ENCODE results near the gene ZSWIM5. TPM values are rescaled to one million over a fixed set of nuclear protein-coding genes. Genes with fewer than 3 reads are reported as not detected.

Gene ZSWIM5
- total and polyA plus RNA-seq, 2 of the 8 experiments (the other 6 are each of a cell fraction or from before 2014, with no cell fraction given) = 2.5 to 3.9 TPM

DNA sequence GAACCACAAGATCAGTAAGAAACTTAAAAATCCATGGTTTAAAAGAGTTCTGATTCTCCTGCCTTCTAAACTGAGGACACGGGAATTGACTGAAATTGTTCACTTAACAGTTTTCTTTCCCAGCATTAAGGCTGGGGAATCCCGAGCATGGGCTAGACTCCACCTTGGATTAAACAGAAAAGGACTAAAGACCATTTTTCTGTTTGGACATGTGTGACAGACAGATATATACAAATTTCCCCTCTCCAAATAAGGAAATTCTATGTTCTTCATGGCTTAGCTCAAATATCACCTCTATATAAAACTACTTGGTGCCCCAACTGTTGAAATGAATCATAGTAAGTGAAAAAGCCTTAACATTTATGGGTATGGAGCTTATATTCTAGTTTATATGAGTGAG is 109.3 kb downstream of the ZSWIM5 start:
- no peak overlapping the region for H2BK5ac ChIP-seq (ENCODE audit: low read depth, low read length)
- no peak overlapping the region for H4K8ac ChIP-seq (ENCODE audit: extremely low read depth, insufficient read depth, low read length)
- no peak overlapping the region for H3K9ac ChIP-seq (replicated peaks in 1 of 4; ENCODE audit: extremely low read depth in 1 of 4, low read depth in 3 of 4, low read length in 3 of 4)
- H4K20me1 ChIP-seq (replicated peaks in 1 of 2; ENCODE audit: control insufficient read depth in 1 of 2, insufficient read depth in 2 of 2, low read length in 2 of 2) = no peaks in the 10 kb centered on the region
- no peak overlapping the region for H3K18ac ChIP-seq (ENCODE audit: extremely low read depth, low read length)
- H3K79me2 ChIP-seq (ENCODE audit: control insufficient read depth in 1 of 2, insufficient read depth in 2 of 2, low read length in 2 of 2) = no peaks in the 10 kb centered on the region
- no peaks in the 10 kb centered on the region for H3K36me3 ChIP-seq (ENCODE audit: control insufficient read depth in 2 of 4, insufficient read depth in 4 of 4, low read length in 3 of 4)
- no peak overlapping the region for H2BK12ac ChIP-seq (ENCODE audit: low read depth, low read length)
- H3K27ac ChIP-seq (ENCODE audit: low read depth, low read length) = no peak overlapping the region
- DNase-seq (ENCODE audit: low read depth in 1 of 2, low spot score in 2 of 2) (no peak), FAIRE-seq (no peak)
- CTCF ChIA-PET (ENCODE audit: partially characterized antibody) = no interaction called here
- H2AFZ ChIP-seq (ENCODE audit: low read length) = no peak overlapping the region
- H4K91ac ChIP-seq (replicated peaks; ENCODE audit: insufficient read length, low read length) = no peak overlapping the region
- H3K27me3 ChIP-seq (replicated peaks in 1 of 4; ENCODE audit: control insufficient read depth in 3 of 4, extremely low read depth in 1 of 4, insufficient read depth in 3 of 4, low read length in 3 of 4) = no peaks in the 10 kb centered on the region
- no peak overlapping the region for H2AK5ac ChIP-seq (ENCODE audit: low read depth, low read length)
- no peak overlapping the region for H3K23ac ChIP-seq (ENCODE audit: insufficient read length)
- no peaks in the 10 kb centered on the region for H3K4me1 ChIP-seq (replicated peaks in 1 of 4; ENCODE audit: control insufficient read depth in 3 of 4, insufficient read depth in 4 of 4, low read length in 3 of 4)
- H3K23me2 ChIP-seq (ENCODE audit: low read depth, low read length) = no peaks in the 10 kb centered on the region
- H3K9me3 ChIP-seq (ENCODE audit: insufficient read depth in 2 of 2, low read depth in 1 of 2, low read length in 1 of 2) = no peaks in the 10 kb centered on the region
- no peak overlapping the region for H3K4me3 ChIP-seq (ENCODE audit: extremely low read depth in 1 of 4, insufficient read depth in 2 of 4, low read depth in 3 of 4, low read length in 4 of 4)
- TF ChIP-seq EZH2 (IDR thresholded peaks at IDR 0.05; ENCODE audit: low read depth, low read length, severe bottlenecking) = no peak
- TF ChIP-seq TBP (IDR thresholded peaks at IDR 0.05; ENCODE audit: low read depth, low read length) = no peak
- no peak for TF ChIP-seq TAF1 (IDR thresholded peaks at IDR 0.05; ENCODE audit: low read depth, low read length)
- no peak for TF ChIP-seq HDAC2 (IDR thresholded peaks at IDR 0.05; ENCODE audit: borderline replicate concordance in 1 of 2, low read depth in 2 of 2, low read length in 2 of 2)
- no peak for TF ChIP-seq SRF (IDR thresholded peaks at IDR 0.05; ENCODE audit: low read depth, low read length)
- H3K4me2 ChIP-seq (ENCODE audit: insufficient read depth in 1 of 2, low read depth in 2 of 2, low read length in 2 of 2) = no peak overlapping the region
- no peak overlapping the region for H3K56ac ChIP-seq (replicated peaks; ENCODE audit: insufficient read length, low read depth, low read length)
- H4K5ac ChIP-seq (ENCODE audit: insufficient read length, low read depth, low read length) = no peak overlapping the region
- H2BK120ac ChIP-seq (replicated peaks; ENCODE audit: low read depth, low read length) = no peak overlapping the region
- H2BK20ac ChIP-seq (ENCODE audit: low read length) = no peak overlapping the region
- H3K4ac ChIP-seq (replicated peaks; ENCODE audit: insufficient read length, low read depth, low read length) = no peak overlapping the region
- no peak overlapping the region for H3K14ac ChIP-seq (ENCODE audit: insufficient read length)
- H2BK15ac ChIP-seq (ENCODE audit: low read length) = no peak overlapping the region
- H3K79me1 ChIP-seq (ENCODE audit: low read depth, low read length) = no peaks in the 10 kb centered on the region
- POLR2A ChIA-PET (ENCODE audit: partially characterized antibody) = no interaction called here
- 85% methylated on average over 2 of the region's 2 CpGs; no CpG with 5 or more reads in 1 of the 2 experiments for WGBS, 2 experiments (ENCODE audit: extremely low coverage in 1 of 2, insufficient coverage in 1 of 2, insufficient read length in 1 of 2, insufficient replicate concordance in 2 of 2, low coverage in 1 of 2, low lambda C conversion rate in 2 of 2, missing lambda C conversion rate in 1 of 2)
